ENCODE data around the gene LARGE2.

Gene LARGE2

GRCh38 chr11:45930031-45930794 lies 7.8 kb downstream of the LARGE2 start:
- peak; percentile 60 for DNase-seq (ENCODE audit: low spot score)

- no peak for DNase-seq (ENCODE audit: low spot score)
Observed at GRCh38 chr11:45930951-45931570, 8.6 kb downstream of the LARGE2 start.

- DNase-seq (ENCODE audit: low spot score) = no peak
Observed at GRCh38 chr11:45931739-45932138, 9.3 kb downstream of the LARGE2 start.

GRCh38 chr11:45932217-45932616 lies 9.8 kb downstream of the LARGE2 start:
- DNase-seq (ENCODE audit: low spot score) = no peak

- DNase-seq (ENCODE audit: low spot score) = peak; percentile 60
Observed at GRCh38 chr11:45933131-45933831, 10.8 kb downstream of the LARGE2 start.

GRCh38 chr11:45933846-45934579 lies 11.6 kb downstream of the LARGE2 start:
- DNase-seq (ENCODE audit: low spot score) = no peak

- no peak for DNase-seq (ENCODE audit: low spot score)
Observed at GRCh38 chr11:45934580-45935318, 12.3 kb downstream of the LARGE2 start.

GRCh38 chr11:45935349-45936064 lies 13.1 kb downstream of the LARGE2 start:
- DNase-seq (ENCODE audit: low spot score) = no peak

- DNase-seq (ENCODE audit: low spot score) = no peak
Observed at GRCh38 chr11:45936511-45937054, 14.1 kb downstream of the LARGE2 start.

GRCh38 chr11:45937916-45938315 lies 15.5 kb downstream of the LARGE2 start:
- no peak for DNase-seq (ENCODE audit: low spot score)

GRCh38 chr11:45939836-45940235 lies 17.4 kb downstream of the LARGE2 start:
- peak; percentile 19 for DNase-seq (ENCODE audit: low spot score)

- no peak for DNase-seq (ENCODE audit: low spot score)
Observed at GRCh38 chr11:45941285-45941684, 18.8 kb downstream of the LARGE2 start.

- DNase-seq (ENCODE audit: low spot score) = peak; percentile 77
Observed at GRCh38 chr11:45942381-45942780, 19.9 kb downstream of the LARGE2 start.

GRCh38 chr11:45945397-45945999 lies 23.0 kb downstream of the LARGE2 start:
- DNase-seq (ENCODE audit: low spot score) = no peak

GRCh38 chr11:45947885-45948284 lies 25.4 kb downstream of the LARGE2 start:
- no peak for DNase-seq (ENCODE audit: low spot score)

- DNase-seq (ENCODE audit: low spot score) = peak; percentile 36
Observed at GRCh38 chr11:45948356-45948755, 25.9 kb downstream of the LARGE2 start.

GRCh38 chr11:45949992-45950407 lies 27.5 kb downstream of the LARGE2 start:
- DNase-seq (ENCODE audit: low spot score) = no peak

GRCh38 chr11:45959851-45960250 lies 37.4 kb downstream of the LARGE2 start:
- DNase-seq (ENCODE audit: low spot score) = no peak

- DNase-seq (ENCODE audit: low spot score) = no peak
Observed at GRCh38 chr11:45960387-45961095, 38.1 kb downstream of the LARGE2 start.

Measured in kidney tubule cell (primary cell).